GM19035 (cell line): ENCODE results near the gene SHBG.
"Not testable (repeated sequence)": the region's sequence is repeated elsewhere in the genome, so short reads cannot be mapped to it uniquely, and the experiment has no call there.

Experiments
- ATAC-seq: cut with Tn5 transposase; IDR thresholded peaks from one replicate; pipeline ENCODE4 v1.9.1; 2021; ENCODE audit not compliant: unreplicated experiment

Gene SHBG

GRCh38 chr17:7629939-7630571 is at the start of gene SHBG:
Gene SHBG, plus strand, starts transcription at chr17:7630135. Its CDS starts 38 bp downstream, at chr17:7630173.
- ATAC-seq, result no peak

- no peak for ATAC-seq
Measured at GRCh38 chr17:7580604-7581575, 49.0 kb upstream of the SHBG start.

GRCh38 chr17:7582396-7583252 is 47.3 kb upstream of the SHBG start:
- ATAC-seq, result no peak

GRCh38 chr17:7583253-7584109 is 46.5 kb upstream of the SHBG start, which contains the start of gene MPDU1:
Gene MPDU1, plus strand, starts transcription at chr17:7583852. Its CDS starts 11 bp downstream, at chr17:7583863.
- ATAC-seq, result peak; percentile 77

GRCh38 chr17:7586673-7587419 is 43.1 kb upstream of the SHBG start:
- no peak for ATAC-seq

GRCh38 chr17:7587420-7588151 is 42.3 kb upstream of the SHBG start:
- no peak for ATAC-seq

- ATAC-seq, result no peak
Measured at GRCh38 chr17:7588553-7589203, 41.3 kb upstream of the SHBG start.

- ATAC-seq, result no peak
Measured at GRCh38 chr17:7589204-7589868, 40.6 kb upstream of the SHBG start.

- no peak for ATAC-seq
Measured at GRCh38 chr17:7589891-7590691, 39.8 kb upstream of the SHBG start, which contains the start of gene SOX15. Gene SOX15, minus strand, starts transcription at chr17:7590094. Its CDS starts 418 bp downstream, at chr17:7589676.

- no peak for ATAC-seq
Measured at GRCh38 chr17:7590743-7591142, 39.2 kb upstream of the SHBG start.

- ATAC-seq, result no peak
Measured at GRCh38 chr17:7591596-7591995, 38.3 kb upstream of the SHBG start.

- no peak for ATAC-seq
Measured at GRCh38 chr17:7592422-7593021, 37.4 kb upstream of the SHBG start.

- ATAC-seq, result no peak
Measured at GRCh38 chr17:7593296-7593695, 36.6 kb upstream of the SHBG start.

- ATAC-seq, result not testable (repeated sequence)
Measured at GRCh38 chr17:7597561-7597960, 32.4 kb upstream of the SHBG start.

GRCh38 chr17:7606280-7606679 is 23.7 kb upstream of the SHBG start:
- no peak for ATAC-seq

GRCh38 chr17:7610641-7611040 is 19.3 kb upstream of the SHBG start:
- no peak for ATAC-seq
